Keratinocyte (primary cell): ENCODE data around the gene ENPP1. TPM values are rescaled to one million over a fixed set of nuclear protein-coding genes. Genes with fewer than 3 reads are reported as not detected.

Experiments used
- DNase-seq: peaks from one replicate; pipeline ENCODE4 v3.0.0-alpha.2; 2011; ENCODE audit warnings: low read depth, missing footprints, low spot score
- FAIRE-seq: peaks from 2 replicates; lab custom pipeline; 2011; peaks lifted over from hg19 to GRCh38; lab: Jason Lieb, UNC
- H2AFZ ChIP-seq: 2 replicates; pipeline ENCODE4 v1.6.0; 2012; ENCODE audit warnings: low read length, control low read depth, inconsistent platforms; ENCODE audit not compliant: control insufficient read depth
- H3K27ac ChIP-seq: 2 replicates; pipeline ENCODE4 v1.5.1; 2011; ENCODE audit warnings: low read length; ENCODE audit not compliant: control insufficient read depth, insufficient read depth
- H3K27me3 ChIP-seq: 3 replicates; pipeline ENCODE4 v1.6.0; 2011; ENCODE audit warnings: low read length; ENCODE audit not compliant: control insufficient read depth, insufficient read depth; ENCODE audit errors: extremely low read depth
- H3K36me3 ChIP-seq, 2 experiments: 2 replicates in 1 of 2; 3 replicates in 1 of 2; pipeline ENCODE4 v1.5.1; 2011; ENCODE audit warnings: low read length in 2 of 2, mild to moderate bottlenecking in 1 of 2; ENCODE audit not compliant: control insufficient read depth in 2 of 2, insufficient read depth in 2 of 2; ENCODE audit errors: extremely low read depth in 1 of 2
- H3K4me1 ChIP-seq: 3 replicates; pipeline ENCODE4 v1.5.1; 2011; ENCODE audit warnings: low read length; ENCODE audit not compliant: control insufficient read depth, insufficient read depth; ENCODE audit errors: extremely low read depth
- H3K4me2 ChIP-seq: 3 replicates; pipeline ENCODE4 v1.6.0; 2011; ENCODE audit warnings: low read depth, low read length; ENCODE audit not compliant: control insufficient read depth, insufficient read depth; ENCODE audit errors: extremely low read depth
- H3K4me3 ChIP-seq, 3 experiments: fragments of 200-600 bp in 1 of 3; sonication (generic) in 1 of 3; 2 replicates in 2 of 3; 3 replicates in 1 of 3; pipeline ENCODE4 v1.5.1; 2011 to 2016; ENCODE audit warnings: low read length in 3 of 3, mild to moderate bottlenecking in 3 of 3, control low read depth in 2 of 3, inconsistent platforms in 1 of 3, low read depth in 1 of 3, mixed read lengths in 1 of 3, mixed run types in 1 of 3, moderate library complexity in 1 of 3; ENCODE audit not compliant: control insufficient read depth in 2 of 3, insufficient read depth in 2 of 3; ENCODE audit errors: extremely low read depth in 1 of 3
- H3K79me2 ChIP-seq: 2 replicates; pipeline ENCODE4 v1.6.0; 2012; ENCODE audit warnings: low read length; ENCODE audit not compliant: control insufficient read depth, insufficient read depth
- H3K9ac ChIP-seq: 3 replicates; pipeline ENCODE4 v1.6.0; 2011; ENCODE audit warnings: low read length; ENCODE audit not compliant: control insufficient read depth, insufficient read depth; ENCODE audit errors: extremely low read depth
- H3K9me1 ChIP-seq: 3 replicates; pipeline ENCODE4 v1.6.0; 2011; ENCODE audit warnings: low read length; ENCODE audit not compliant: control insufficient read depth, insufficient read depth; ENCODE audit errors: extremely low read depth
- H3K9me3 ChIP-seq: 2 replicates; pipeline ENCODE4 v1.5.1; 2012; ENCODE audit warnings: low read depth, low read length; ENCODE audit not compliant: control insufficient read depth
- H4K20me1 ChIP-seq: 3 replicates; pipeline ENCODE4 v1.6.0; 2011; ENCODE audit warnings: low read length; ENCODE audit not compliant: control insufficient read depth, insufficient read depth; ENCODE audit errors: extremely low read depth
- CTCF ChIP-seq, 3 experiments: IDR thresholded peaks in 1 of 3; conservative IDR thresholded peaks in 1 of 3; optimal IDR thresholded peaks in 1 of 3; 2 replicates in 2 of 3; 3 replicates in 1 of 3; pipeline versions ENCODE3 to v1.5.1; 2011; ENCODE audit warnings: low read length in 3 of 3, mild to moderate bottlenecking in 3 of 3, moderate library complexity in 2 of 3, control low read depth in 1 of 3, inconsistent platforms in 1 of 3; ENCODE audit not compliant: insufficient read depth in 2 of 3; ENCODE audit errors: extremely low read depth in 1 of 3
- EZH2 ChIP-seq: IDR thresholded peaks from one replicate; pipeline ENCODE4 v1.6.1; 2012; ENCODE audit warnings: inconsistent platforms, mild to moderate bottlenecking, low read length, moderate library complexity
- dilution Hi-C: fragments of 300-500 bp; cut with MboI; formaldehyde crosslinking; loops from one replicate; pipeline ENCODE4 v1.7.0; 2020; ENCODE audit warnings: low sequenced_read_pairs; ENCODE audit not compliant: extremely low pct_ligation_motif_present
- polyA plus RNA-seq, 5 experiments: library from polyadenylated mRNA; depleted of rRNA in 3 of 5; stranded (reverse) in 3 of 5; stranded (forward) in 1 of 5; unstranded in 1 of 5; fragments of >200 nt; gene quantifications; 1 replicate in 1 of 5; 2 replicates in 3 of 5; 3 replicates in 1 of 5; pipeline versions ENCODE4 v1.2.1 to v1.2.3, GENCODE V29; 2011 to 2012; ENCODE audit warnings: missing spikeins in 2 of 5, low read depth in 1 of 5, low replicate concordance in 1 of 5

ENPP1 gene
- polyA plus RNA-seq, 1 donor (not counting 4 experiments of a cell fraction or from before 2014, with no cell fraction given), result 0.34 TPM

GRCh38 chr6:131897050-131897435 lies 89.2 kb downstream of the ENPP1 start:
- no peak for TF ChIP-seq CTCF (optimal IDR thresholded peaks at IDR 0.05 in 1 of 3, IDR thresholded peaks at IDR 0.05 in 1 of 3, conservative IDR thresholded peaks at IDR 0.05 in 1 of 3; ENCODE audit: extremely low read depth in 1 of 3, insufficient read depth in 2 of 3, low read length in 3 of 3)
- no peak for TF ChIP-seq EZH2
- Histone ChIP-seq H3K27me3 (peaks cover 2% of the 10 kb centered on the region), H3K36me3 (no peaks in the 10 kb centered on the region), H3K9ac (no peak overlapping the region), H3K27ac (no peak overlapping the region), H3K9me3 (peaks cover 3% of the 10 kb centered on the region), H3K9me1 (no peaks in the 10 kb centered on the region), H3K4me3 (no peak overlapping the region), H3K79me2 (no peaks in the 10 kb centered on the region), H3K4me1 (no peaks in the 10 kb centered on the region), H3K4me2 (no peak overlapping the region), H4K20me1 (no peaks in the 10 kb centered on the region), H2AFZ (no peak overlapping the region)
- DNase-seq (no peak), FAIRE-seq (no peak)
- dilution Hi-C loops, result no loop called here

- H3K9me1 ChIP-seq, result no peaks in the 10 kb centered on the region
These were observed 89.8 kb downstream of the ENPP1 start for GRCh38 chr6:131897621-131898020.

More at GRCh38 chr6:131897621-131898020, 89.8 kb downstream of the ENPP1 start:
- TF ChIP-seq CTCF (optimal IDR thresholded peaks at IDR 0.05 in 1 of 3, IDR thresholded peaks at IDR 0.05 in 1 of 3, conservative IDR thresholded peaks at IDR 0.05 in 1 of 3; ENCODE audit: extremely low read depth in 1 of 3, insufficient read depth in 2 of 3, low read length in 3 of 3) (no peak), EZH2 (no peak)
- Histone ChIP-seq H3K4me2 (no peak overlapping the region), H3K4me1 (no peaks in the 10 kb centered on the region), H4K20me1 (no peaks in the 10 kb centered on the region), H3K4me3 (no peak overlapping the region), H3K27ac (no peak overlapping the region), H3K36me3 (no peaks in the 10 kb centered on the region), H3K27me3 (peaks cover 1% of the 10 kb centered on the region), H3K79me2 (no peaks in the 10 kb centered on the region), H3K9me3 (peaks cover 3% of the 10 kb centered on the region), H2AFZ (no peak overlapping the region), H3K9ac (no peak overlapping the region)
- dilution Hi-C loops, result no loop called here
- FAIRE-seq, result no peak
- DNase-seq, result no peak
